GM19455 (cell line): Measurements from ENCODE around the gene SALL1.

Experiments used
- ATAC-seq: cut with Tn5 transposase; IDR thresholded peaks from one replicate; pipeline ENCODE4 v1.9.1; 2021; ENCODE audit not compliant: unreplicated experiment

SALL1 gene

DNA sequence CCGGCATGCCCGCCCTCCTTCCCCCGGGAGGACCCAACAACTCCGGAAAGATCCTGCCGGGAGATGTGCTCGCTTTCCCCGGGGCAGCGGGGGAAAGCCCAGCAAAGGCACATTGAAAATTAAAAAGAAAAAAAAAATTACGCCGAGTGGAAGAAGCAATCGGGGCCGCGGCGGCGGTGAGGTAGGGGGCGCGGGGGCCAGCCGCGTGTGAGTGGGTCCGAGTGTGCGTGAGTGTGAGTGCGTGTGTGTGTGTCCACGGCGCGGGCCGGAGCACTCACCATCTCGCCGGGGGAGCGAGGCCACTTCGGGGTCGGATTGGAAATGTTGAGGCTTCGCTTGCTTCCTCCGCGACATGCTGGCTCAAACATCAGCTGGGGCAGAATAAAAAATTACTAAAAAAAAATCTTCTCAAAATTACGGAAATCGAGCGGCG is at the start of gene SALL1:
Gene SALL1, minus strand, starts transcription at position 383 of the 433 bp plus-strand sequence. Its CDS starts 29 bp downstream, at position 354.
- no peak for ATAC-seq

DNA sequence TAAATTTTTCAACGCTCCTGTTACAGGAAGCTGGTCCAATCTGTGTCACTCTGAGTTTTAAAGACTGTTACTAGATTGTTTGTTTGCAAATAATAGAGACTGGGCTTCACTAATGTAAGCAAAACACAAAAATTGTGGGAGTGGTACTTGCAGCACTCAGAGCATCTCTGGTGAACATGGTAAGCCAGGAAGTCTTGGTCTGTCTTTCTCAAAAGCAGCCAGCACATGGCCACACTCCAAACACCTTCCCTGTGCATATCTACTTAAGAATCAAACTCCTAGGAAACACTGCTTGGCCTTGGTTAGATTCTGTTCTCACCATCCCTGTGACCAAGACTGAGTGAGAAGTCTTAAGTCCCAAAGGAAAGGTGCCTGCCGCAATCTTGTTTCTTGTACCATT is 49.7 kb upstream of the SALL1 start:
- ATAC-seq: no peak

DNA sequence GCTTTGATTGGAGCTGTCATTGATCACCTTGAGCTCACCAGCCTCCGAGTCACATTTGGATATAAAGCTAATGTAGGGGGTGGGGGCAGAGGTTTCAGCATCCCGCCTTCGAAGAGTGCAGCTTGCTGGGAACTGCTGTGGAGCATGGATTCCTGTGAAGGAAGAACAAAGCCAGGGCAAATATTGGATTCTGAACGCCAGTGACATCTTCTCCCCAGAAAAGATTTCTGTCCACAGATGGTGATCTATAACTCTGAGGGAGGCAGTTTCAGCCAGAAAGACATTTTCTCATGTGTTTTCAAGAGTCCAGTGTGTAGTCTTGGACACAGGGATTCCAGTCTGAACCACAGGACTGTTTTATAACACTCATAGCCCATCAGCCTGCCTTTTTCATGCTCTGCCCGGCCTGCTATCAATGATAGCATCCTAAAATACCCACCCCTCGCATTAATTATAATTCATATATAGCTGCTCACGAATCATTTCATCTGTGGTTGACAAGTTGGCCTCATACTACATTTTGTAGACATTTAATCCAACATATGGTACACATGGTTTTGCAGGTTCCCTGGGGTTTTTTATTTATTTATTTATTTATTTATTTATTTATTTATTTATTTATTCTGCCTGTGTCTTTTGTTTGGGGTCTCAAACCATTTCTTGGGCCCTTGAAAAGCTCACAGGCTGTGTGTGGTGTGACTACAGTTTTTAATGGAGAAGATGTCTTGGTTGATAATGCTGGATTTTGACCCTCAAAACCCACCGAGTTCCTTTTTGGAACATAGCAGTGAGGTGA is 47.1 kb upstream of the SALL1 start:
- no peak for ATAC-seq

DNA sequence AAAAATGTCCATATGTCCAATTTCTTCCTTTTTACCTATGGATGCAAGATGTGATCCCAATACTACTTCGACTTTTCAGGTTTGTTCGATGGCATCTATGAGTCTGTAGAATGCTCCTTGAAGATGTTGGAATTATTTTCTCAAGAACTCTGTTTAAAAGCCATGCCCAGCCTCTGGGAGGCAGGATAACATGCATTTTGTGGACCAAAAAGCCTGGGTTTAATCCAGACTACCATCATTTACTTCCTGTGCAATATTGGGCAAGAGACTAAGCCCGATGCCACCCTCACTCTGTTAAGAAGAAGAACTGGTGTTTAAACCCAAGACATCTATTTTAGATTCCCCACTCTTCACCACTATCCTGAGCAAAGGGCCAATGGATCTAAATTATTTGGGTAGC is 42.8 kb upstream of the SALL1 start:
- no peak for ATAC-seq

DNA sequence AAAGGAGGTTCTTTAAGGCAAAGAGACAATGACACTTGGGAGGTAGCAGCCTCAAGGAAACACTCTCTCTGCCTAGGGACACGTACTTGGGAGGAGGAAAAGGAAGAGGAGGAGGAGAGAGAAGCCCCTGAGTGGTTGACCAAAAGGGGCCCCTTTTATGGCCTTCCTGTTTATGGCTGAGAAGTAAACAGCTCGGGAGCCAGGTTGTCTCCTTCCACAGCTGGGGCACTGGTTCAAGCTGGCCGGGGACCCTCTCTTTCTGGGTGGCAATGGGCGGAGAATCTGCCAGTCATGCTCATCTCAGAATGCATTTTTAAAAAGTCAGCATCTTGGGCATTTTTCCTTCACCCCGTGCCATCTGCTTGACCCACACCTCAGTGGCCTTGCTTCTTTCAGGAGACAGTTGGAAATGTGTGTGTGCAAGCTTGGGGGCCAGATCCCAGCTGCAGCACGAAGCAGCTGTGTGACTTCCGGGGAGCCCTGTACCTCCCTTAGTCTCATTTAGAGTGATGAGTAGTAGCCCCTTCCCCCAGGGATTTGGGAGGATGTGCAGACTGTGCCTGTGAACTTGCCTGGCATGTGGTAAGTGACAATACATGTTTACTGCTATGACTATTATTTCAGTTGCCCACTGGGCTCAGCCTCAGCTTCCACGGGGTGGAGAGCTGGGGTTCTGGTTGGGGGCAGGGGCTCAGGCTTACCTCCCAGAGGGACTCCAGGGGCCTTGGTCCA is 33.8 kb upstream of the SALL1 start:
- no peak for ATAC-seq

DNA sequence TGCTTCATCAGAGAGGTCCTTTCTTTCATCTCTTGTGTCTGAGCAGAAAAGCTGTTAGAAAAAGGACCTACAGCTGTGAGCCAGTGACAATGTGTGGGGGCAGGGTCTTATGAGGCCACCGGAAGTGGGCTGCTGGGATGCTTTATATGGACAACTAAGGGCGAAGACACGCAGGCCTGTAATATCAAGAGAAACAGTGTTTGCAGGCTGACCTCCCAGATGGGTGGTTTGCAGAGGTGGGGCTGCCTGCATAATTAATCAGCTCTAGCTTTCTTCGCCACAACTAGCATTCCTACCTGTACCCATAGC is 30.4 kb upstream of the SALL1 start:
- ATAC-seq: no peak

DNA sequence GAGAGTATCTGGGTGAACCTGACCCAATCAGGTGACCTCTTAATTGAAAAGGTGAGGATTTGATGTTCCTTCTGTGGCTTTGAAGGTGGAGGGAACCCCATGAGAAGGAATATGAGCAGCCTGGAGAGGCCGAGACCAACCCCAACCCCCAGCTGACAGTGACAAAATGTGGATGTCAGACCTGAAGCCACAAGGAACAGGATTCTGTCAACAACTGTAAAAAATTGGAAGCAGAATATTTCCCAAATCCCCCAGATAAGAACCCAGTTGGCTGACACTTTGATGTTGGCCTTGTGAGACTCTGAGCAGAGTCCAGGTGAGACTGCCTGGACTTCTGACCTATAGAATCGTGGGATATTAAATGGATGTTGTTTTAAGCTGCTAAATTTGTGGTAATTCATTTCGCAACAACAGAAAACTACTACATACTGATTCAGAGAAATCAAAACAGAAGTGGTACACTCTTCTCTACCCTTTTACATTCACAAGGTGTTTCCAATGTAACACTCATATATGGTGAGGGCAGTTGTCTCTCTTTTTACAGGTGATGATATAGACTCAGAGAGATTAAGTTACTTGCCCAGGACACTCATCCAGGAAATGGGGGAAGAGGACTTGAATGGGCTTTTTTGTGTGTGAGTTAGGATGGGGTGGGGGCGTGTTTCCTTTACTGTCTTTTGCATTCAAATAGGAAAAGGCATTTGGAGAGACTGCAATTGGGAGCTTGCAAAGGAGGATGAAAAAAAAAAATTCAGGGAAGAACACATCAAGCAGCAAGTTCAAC is 29.8 kb upstream of the SALL1 start:
- ATAC-seq: no peak

DNA sequence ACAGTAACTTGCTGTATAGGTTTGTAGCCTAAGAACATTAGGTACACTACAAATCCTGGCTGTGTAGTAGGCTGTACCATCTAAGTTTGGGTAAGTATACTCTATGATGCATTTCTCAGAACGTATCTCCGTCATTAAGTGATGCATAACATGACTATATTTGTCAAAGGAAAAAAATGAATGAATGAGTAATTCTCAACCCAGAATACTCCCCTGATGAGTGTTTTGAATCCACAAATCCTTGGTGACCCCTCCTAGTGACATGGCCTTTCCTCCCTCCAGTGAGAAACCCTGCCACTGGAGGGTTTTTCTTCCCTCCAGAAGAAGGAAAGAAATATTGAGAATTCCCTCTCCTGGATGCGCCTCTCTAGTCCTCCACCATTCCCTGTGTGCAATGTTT is 24.0 kb upstream of the SALL1 start:
- no peak for ATAC-seq

DNA sequence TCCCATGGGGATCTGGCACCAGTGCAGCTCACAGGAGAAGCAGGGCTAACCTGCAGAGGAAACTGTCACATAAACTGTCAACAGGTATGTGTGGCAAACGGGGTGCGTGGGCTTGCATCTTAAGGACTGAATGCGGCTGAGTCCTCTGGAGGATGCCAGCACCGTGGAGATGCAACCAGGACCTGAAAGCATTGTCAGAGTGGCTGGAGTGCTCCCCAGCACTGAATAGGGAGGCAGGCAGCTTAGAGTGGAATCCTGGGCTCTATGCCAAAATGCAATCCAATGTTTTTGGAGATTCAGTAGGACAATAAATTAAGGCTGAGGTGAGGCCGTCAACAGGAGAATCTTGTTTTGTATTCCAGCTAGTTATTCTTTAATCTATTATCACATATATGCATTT is 21.3 kb upstream of the SALL1 start:
- no peak for ATAC-seq

DNA sequence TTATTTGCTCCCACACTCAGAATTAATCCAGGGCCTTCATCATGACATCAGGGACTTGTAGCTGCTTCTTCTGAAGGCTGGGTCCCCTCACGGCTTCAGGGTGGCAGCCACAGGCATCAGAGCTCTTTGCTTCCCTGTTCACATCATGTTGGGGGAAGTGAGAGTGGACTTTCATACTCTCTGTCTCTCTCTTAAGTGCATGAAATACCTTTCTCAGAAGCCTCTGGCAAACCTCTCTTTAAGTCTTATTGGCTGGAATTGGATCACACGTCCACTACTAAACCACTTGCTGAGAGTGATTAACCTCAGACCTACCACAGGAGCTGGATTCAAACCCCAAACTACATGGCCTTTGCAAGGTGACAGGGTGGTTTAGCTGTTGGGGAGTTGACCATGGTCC is 17.7 kb upstream of the SALL1 start:
- no peak for ATAC-seq

DNA sequence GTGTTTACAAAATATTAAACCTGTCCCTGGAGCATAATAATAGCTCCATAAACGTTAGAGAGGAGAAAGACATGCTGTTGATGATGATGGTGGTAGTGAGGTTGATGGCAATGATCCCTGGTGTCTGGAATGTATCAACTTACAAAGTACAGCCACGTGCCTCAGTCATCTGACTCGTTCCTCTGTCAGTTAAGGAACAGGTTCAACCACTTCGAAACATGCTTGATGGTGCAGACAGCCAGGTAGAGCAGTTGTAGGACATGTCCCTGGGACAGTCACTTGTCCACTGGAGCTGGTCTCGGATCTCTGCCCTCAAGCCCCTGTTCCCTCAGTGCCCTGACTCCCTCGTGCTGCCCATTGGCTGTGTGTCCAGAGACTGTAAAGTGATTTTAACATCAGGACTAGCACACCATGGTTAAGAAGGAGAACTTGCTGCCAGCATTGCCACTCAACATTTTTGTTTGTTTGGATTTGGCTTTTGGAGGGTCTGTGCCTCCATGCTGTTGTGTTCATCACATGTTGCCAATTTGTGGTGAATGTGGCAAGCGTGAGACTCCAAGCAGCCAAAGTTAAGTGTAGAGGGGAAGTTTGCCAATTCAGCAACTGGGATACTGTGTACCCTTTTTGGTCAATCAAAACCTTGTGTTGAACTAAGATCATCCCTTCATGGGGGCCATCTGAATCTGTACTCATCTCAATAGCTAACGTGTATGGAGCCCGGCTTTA is 16.3 kb upstream of the SALL1 start:
- ATAC-seq: no peak

DNA sequence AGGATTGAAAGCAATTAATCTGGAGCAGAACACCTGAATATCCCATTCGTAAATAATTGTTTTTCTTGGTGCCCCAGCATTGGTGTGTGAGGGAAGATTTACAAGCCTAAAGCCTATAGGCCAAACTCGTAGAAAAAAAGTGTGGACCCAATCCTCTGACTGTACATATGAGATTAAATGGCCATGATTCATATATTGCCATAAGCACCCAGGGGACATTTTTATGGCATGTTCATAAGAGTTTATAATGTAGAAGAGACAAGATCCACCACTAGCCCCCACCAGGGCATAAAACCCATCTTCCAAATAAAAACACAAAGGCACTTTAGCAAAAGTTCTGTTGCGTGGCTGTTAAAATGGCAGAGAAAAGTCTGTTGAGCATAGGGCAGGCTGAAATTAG is 15.5 kb upstream of the SALL1 start:
- ATAC-seq: no peak

DNA sequence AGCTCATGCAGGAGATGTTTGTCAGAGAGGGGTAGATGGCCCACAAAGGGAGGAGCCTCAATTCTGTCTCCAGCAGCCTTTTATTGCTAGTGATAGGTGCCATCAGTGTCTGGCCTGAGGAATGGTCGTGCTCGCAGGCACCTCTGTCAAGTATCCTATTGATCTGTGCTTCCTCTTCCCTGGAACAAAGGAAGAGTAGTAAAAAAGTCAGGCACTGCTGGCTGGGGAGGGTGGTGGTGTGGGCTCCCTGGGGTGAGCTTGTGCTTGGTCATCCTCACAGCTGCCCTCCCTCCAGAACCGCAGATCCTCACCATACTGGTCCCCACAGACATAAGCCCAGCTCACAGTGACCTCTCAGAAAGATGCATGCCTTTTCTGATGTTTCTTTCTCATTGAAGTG is 15.0 kb upstream of the SALL1 start:
- no peak for ATAC-seq

DNA sequence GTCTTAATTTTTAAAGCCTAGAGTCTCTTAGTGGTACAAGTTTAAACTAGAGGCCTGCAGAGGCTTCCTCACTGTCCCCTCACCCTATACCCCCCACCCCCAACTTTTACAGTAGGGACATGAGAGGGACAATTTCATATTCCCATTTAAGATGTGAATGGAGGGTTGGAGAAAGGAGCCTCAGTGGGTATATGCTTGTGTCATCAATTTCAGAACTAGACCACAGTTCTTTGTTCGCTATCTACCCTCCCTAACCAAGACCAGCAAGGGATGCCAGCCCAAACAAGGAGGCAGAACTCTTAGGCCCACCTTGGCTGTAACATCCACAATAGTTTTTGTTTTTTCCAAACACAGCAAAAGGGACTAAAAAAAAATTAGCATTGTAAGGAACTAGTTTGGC is 14.0 kb upstream of the SALL1 start:
- no peak for ATAC-seq

DNA sequence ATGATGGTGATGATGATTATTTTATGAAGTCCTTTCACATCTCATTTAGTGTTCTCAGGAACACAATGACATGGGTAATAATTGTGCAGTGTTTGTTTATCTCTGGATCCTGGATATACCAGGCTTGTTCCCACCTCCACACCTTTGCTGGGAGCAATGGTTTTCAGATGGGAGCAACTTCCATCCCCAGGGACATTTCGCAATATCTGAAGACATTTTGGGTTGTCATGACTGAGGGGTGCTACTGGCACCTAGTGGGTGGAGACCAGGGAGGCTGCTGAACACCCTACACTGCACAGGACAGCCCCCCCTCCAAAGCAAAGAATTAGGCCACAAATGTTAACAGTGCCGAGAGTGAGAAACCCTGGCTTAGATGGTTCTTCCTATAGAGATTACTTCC is 13.5 kb upstream of the SALL1 start:
- no peak for ATAC-seq

DNA sequence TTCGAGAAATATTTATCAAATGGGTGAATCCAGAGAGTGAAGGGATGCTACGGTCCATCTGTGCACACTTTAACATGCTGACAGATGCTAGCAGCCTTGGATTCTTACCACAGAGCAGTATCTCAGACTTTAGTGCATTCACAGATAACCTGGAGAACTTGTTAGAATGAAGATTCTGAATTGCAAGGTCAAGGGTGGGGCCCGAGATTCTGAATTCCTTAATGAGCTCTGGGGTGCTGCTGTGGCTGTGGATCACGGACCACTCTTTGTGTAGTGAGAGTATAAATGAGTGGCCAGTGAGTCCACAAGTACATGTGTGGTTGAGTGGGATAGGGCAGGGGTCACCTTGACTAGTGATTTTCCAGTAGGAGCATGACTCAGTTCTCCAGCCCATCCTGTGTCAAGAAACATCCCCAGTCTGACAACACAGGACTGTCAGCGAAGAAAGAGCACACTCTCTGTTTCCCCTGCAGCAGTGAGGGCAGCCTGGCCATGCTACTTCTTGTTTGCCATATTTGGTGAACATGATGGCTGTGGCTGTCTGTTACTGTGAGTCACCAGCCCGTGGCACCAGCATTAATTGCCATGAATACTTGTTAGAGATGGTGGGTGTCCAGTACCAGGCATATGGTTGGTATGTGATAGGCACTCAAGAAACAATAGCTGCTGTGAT is 13.0 kb upstream of the SALL1 start:
- ATAC-seq: no peak

DNA sequence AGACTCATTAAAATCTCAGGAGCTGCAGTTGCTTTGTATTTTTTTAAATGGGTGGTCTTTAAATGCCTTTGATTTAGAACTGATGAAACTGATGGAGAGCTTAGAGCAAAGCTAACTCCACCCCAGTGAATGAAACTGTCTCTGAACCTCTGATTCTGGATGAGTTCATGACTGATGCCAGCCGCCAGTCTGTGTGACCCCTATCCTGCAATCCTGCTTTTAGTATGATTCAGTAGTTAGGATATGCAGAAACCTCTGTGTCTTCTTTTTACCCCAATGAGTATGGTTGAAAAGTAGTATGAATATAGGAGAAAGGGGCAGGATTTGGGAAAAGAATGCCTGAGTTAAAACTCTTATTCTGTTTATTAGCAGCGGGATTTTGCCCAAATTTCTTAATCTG is 12.3 kb upstream of the SALL1 start:
- no peak for ATAC-seq

DNA sequence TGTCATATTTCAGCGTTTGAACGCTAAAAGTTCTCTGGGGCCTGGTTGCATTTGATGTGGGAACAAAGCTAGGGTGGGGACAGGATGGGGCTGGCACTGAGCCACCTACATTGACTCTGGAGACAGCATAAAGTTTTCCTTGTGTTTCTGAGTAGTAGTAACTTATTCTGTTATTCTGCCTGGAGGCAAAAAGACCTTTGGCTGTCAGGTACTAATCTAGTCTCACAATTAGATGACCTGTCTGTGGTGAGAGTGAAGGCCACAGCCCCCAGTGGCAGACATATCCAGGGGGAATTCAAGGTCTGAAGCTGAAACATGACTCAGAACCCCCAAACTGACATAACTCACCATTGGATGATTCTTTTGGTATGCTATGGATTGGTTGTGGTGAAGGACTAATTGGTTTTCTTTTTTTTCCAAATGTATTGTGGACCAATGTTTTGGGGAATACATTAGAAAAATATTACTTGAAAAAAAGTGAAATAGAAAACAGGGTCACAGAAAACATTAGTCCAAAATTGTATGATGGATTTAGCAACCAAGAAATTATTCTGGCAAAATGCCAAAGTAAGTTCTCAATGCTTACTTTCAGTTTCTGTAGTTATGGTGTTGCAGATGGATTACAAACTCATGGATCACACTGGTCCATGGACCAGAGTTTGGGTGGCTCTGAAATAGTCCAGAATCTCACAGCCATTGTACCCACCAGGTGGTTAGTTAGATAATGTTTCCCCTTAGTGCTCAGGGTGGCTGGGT is 10.5 kb upstream of the SALL1 start:
- no peak for ATAC-seq

DNA sequence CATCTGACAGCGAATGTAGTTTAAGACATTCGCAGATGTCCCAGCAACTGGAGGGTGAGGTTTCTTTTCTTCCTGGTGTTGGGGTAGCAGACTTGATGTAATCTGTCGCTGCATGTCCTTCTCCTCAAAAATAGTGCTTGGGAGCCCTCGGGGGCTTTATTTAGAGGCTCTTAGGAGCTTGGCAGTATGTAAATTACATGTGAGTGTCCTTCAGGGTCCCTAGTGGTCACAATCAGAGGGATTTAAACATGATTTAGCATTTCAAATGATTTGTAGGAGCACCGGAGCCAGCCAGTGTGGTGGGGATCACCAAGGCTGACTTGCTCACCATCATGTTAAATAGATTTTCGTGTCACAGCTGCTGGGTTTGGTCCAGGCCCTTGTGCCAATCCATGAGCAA is 8.8 kb upstream of the SALL1 start:
- ATAC-seq: no peak

DNA sequence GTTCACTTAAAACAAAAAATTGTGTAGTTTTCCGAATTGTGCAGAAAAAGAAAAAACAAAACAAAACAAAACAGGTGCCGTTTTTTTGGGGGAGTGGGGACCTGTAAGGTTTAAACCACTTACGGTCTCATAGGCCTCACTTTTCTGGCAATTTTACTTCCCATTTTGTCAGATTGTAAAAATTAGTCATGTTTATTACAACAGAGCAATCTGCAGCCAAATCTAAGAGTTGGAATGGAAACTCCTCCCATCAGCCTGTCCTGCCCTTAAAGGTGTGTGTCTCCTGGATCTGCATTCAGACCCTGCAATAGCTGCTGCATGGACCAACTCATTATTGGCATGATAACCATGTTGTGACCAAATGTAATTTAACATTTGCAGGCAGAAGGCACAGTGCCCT is 8.2 kb upstream of the SALL1 start:
- no peak for ATAC-seq
